Measurements from ENCODE around the gene CFAP52. TPM values are rescaled to one million over a fixed set of nuclear protein-coding genes. Genes with fewer than 3 reads are reported as not detected.

The CFAP52 gene
- total RNA-seq, 1 experiment from 2014 or later = not detected

DNA sequence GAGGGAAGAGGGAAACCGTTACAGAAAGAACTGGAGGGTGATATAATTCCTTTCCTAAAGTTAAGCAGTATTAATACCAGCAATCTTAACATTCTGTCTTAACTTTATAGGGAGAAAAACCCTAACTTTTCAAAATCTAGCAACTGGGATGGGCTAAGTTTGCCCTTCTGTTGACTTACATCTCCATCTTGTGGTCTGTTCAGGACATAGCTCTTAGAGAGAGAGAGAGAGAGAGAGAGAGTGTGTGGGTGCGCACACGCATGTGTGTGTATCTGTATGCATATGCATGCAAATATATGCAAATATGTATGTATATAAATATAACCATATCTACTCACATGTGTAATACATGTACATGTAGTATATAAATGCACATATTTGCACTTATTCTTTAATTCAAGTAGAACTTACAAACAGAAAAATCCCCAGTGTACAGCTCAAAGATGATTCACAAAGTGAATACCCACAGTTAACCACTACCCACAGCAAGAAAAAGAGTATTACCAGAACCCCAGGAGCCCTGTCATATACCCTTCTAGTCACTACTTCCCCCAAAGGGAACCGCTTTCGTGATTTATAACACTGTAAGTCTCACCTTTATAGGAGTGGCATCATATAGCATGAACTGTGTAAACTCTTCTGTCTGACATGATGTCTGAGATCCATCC lies 47.3 kb upstream of the CFAP52 start:
- POLR2A ChIA-PET = no interaction called here
- CTCF ChIA-PET = interaction anchor here (0.6 to 1.2 kb wide), 11 partner anchors 9 to 640 kb away, joined by 3 to 6 read pairs (median 4); partner anchors contain the start of gene PIK3R5
- H3K27ac Mint-ChIP-seq = no peak overlapping the region
- DNase-seq (ENCODE audit: low spot score) (no peak), ATAC-seq (no peak; the same call in 1 of the 2 replicates)
- H3K36me3 Mint-ChIP-seq = peaks cover 6% of the 10 kb centered on the region; the same call in 1 of the 2 replicates
- H3K9me3 Mint-ChIP-seq = peaks cover 3% of the 10 kb centered on the region; the same call in 1 of the 2 replicates
- TF ChIP-seq NR2C2 (CRISPR knock-in tag; IDR thresholded peaks at IDR 0.05) (no peak), FOXK1 (CRISPR knock-in tag; IDR thresholded peaks at IDR 0.05) (no peak), ZNF138 (CRISPR knock-in tag; conservative IDR thresholded peaks at IDR 0.05) (no peak), CREM (CRISPR knock-in tag; IDR thresholded peaks at IDR 0.05) (no peak), GABPB1 (CRISPR knock-in tag; IDR thresholded peaks at IDR 0.05) (no peak), SMAD4 (CRISPR knock-in tag; IDR thresholded peaks at IDR 0.05) (no peak), IRF2 (CRISPR knock-in tag; IDR thresholded peaks at IDR 0.05; ENCODE audit: borderline replicate concordance, low read depth) (no peak), SOX15 (CRISPR knock-in tag; IDR thresholded peaks at IDR 0.05) (no peak), NFATC4 (CRISPR knock-in tag; IDR thresholded peaks at IDR 0.05) (no peak)
- TF ChIP-seq, protein P1, sequence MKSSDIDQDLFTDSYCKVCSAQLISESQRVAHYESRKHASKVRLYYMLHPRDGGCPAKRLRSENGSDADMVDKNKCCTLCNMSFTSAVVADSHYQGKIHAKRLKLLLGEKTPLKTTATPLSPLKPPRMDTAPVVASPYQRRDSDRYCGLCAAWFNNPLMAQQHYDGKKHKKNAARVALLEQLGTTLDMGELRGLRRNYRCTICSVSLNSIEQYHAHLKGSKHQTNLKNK (CRISPR knock-in tag; IDR thresholded peaks at IDR 0.05) = no peak
- TF ChIP-seq, protein P2, sequence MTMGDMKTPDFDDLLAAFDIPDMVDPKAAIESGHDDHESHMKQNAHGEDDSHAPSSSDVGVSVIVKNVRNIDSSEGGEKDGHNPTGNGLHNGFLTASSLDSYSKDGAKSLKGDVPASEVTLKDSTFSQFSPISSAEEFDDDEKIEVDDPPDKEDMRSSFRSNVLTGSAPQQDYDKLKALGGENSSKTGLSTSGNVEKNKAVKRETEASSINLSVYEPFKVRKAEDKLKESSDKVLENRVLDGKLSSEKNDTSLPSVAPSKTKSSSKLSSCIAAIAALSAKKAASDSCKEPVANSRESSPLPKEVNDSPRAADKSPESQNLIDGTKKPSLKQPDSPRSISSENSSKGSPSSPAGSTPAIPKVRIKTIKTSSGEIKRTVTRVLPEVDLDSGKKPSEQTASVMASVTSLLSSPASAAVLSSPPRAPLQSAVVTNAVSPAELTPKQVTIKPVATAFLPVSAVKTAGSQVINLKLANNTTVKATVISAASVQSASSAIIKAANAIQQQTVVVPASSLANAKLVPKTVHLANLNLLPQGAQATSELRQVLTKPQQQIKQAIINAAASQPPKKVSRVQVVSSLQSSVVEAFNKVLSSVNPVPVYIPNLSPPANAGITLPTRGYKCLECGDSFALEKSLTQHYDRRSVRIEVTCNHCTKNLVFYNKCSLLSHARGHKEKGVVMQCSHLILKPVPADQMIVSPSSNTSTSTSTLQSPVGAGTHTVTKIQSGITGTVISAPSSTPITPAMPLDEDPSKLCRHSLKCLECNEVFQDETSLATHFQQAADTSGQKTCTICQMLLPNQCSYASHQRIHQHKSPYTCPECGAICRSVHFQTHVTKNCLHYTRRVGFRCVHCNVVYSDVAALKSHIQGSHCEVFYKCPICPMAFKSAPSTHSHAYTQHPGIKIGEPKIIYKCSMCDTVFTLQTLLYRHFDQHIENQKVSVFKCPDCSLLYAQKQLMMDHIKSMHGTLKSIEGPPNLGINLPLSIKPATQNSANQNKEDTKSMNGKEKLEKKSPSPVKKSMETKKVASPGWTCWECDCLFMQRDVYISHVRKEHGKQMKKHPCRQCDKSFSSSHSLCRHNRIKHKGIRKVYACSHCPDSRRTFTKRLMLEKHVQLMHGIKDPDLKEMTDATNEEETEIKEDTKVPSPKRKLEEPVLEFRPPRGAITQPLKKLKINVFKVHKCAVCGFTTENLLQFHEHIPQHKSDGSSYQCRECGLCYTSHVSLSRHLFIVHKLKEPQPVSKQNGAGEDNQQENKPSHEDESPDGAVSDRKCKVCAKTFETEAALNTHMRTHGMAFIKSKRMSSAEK (CRISPR knock-in tag; IDR thresholded peaks at IDR 0.05; ENCODE audit: borderline replicate concordance) = no peak
- TF ChIP-seq, protein P3, sequence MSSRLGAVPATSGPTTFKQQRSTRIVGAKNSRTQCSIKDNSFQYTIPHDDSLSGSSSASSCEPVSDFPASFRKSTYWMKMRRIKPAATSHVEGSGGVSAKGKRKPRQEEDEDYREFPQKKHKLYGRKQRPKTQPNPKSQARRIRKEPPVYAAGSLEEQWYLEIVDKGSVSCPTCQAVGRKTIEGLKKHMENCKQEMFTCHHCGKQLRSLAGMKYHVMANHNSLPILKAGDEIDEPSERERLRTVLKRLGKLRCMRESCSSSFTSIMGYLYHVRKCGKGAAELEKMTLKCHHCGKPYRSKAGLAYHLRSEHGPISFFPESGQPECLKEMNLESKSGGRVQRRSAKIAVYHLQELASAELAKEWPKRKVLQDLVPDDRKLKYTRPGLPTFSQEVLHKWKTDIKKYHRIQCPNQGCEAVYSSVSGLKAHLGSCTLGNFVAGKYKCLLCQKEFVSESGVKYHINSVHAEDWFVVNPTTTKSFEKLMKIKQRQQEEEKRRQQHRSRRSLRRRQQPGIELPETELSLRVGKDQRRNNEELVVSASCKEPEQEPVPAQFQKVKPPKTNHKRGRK (CRISPR knock-in tag; IDR thresholded peaks at IDR 0.05; ENCODE audit: borderline replicate concordance) = no peak
- TF ChIP-seq, protein P4, sequence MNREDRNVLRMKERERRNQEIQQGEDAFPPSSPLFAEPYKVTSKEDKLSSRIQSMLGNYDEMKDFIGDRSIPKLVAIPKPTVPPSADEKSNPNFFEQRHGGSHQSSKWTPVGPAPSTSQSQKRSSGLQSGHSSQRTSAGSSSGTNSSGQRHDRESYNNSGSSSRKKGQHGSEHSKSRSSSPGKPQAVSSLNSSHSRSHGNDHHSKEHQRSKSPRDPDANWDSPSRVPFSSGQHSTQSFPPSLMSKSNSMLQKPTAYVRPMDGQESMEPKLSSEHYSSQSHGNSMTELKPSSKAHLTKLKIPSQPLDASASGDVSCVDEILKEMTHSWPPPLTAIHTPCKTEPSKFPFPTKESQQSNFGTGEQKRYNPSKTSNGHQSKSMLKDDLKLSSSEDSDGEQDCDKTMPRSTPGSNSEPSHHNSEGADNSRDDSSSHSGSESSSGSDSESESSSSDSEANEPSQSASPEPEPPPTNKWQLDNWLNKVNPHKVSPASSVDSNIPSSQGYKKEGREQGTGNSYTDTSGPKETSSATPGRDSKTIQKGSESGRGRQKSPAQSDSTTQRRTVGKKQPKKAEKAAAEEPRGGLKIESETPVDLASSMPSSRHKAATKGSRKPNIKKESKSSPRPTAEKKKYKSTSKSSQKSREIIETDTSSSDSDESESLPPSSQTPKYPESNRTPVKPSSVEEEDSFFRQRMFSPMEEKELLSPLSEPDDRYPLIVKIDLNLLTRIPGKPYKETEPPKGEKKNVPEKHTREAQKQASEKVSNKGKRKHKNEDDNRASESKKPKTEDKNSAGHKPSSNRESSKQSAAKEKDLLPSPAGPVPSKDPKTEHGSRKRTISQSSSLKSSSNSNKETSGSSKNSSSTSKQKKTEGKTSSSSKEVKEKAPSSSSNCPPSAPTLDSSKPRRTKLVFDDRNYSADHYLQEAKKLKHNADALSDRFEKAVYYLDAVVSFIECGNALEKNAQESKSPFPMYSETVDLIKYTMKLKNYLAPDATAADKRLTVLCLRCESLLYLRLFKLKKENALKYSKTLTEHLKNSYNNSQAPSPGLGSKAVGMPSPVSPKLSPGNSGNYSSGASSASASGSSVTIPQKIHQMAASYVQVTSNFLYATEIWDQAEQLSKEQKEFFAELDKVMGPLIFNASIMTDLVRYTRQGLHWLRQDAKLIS (CRISPR knock-in tag; IDR thresholded peaks at IDR 0.05; ENCODE audit: borderline replicate concordance) = no peak
- peaks cover 7% of the 10 kb centered on the region for H3K4me1 Mint-ChIP-seq
- no peak overlapping the region for H3K4me3 Mint-ChIP-seq
- H3K27me3 Mint-ChIP-seq (ENCODE audit: low read depth) = no peaks in the 10 kb centered on the region

DNA sequence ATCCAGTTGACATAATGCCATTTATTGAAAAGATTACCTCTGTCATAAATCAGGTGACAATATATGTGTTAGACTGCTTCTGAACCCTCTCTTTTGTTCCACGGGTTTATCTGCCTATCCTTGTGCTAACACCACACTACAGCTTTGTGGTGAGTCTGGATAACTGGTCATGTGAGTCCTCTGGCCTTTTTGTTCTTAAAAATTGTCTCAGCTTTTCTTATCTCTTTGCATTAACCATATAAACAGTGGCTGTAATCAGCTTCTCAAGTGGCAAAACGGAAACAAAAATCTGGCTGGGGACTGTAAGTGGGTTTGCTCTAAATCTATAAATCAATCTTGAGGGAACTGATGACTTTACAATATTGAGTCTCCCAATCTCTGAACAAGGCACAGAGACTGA lies 45.4 kb upstream of the CFAP52 start:
- Mint-ChIP-seq H3K27ac (no peak overlapping the region), H3K9me3 (peaks cover 3% of the 10 kb centered on the region; the same call in 1 of the 2 replicates), H3K36me3 (peaks cover 6% of the 10 kb centered on the region; the same call in 1 of the 2 replicates), H3K4me3 (no peak overlapping the region), H3K4me1 (peaks cover 11% of the 10 kb centered on the region), H3K27me3 (ENCODE audit: low read depth) (no peaks in the 10 kb centered on the region)
- DNase-seq (ENCODE audit: low spot score) (no peak), ATAC-seq (no peak)
- ChIA-PET POLR2A (interaction anchor here (0.5 kb wide), 1 partner anchor 16 kb away, joined by 3 read pairs; no protein-coding TSS in a partner anchor), CTCF (interaction anchor here (1.0 to 1.9 kb wide), 3 partner anchors 9 to 24 kb away, joined by 3 to 5 read pairs (median 5); no protein-coding TSS in a partner anchor)
- no peak for TF ChIP-seq ATF1 (CRISPR knock-in tag; IDR thresholded peaks at IDR 0.05)
- TF ChIP-seq, protein P5, sequence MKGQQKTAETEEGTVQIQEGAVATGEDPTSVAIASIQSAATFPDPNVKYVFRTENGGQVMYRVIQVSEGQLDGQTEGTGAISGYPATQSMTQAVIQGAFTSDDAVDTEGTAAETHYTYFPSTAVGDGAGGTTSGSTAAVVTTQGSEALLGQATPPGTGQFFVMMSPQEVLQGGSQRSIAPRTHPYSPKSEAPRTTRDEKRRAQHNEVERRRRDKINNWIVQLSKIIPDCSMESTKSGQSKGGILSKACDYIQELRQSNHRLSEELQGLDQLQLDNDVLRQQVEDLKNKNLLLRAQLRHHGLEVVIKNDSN (CRISPR knock-in tag; IDR thresholded peaks at IDR 0.05) = no peak
- TF ChIP-seq KAT7 (CRISPR knock-in tag; IDR thresholded peaks at IDR 0.05; ENCODE audit: borderline replicate concordance) = no peak
- TF ChIP-seq NFATC4 (CRISPR knock-in tag; IDR thresholded peaks at IDR 0.05) = no peak
- TF ChIP-seq JUN (CRISPR knock-in tag; IDR thresholded peaks at IDR 0.05) = no peak
- TF ChIP-seq, protein P3 (CRISPR knock-in tag; IDR thresholded peaks at IDR 0.05; ENCODE audit: borderline replicate concordance) = no peak

All from WTC11 (cell line).